Activated CD4-positive, alpha-beta T cell treated with anti-CD3 and anti-CD28 coated beads, Interleukin-2, Interleukin-6, amounts not matched to agents 100 ng/mL and 50 ng/mL, durations not matched to agents 16 hours and 8 hours (primary cell): Measurements from ENCODE around the gene NAV2.
A peak's percentile ranks its signal among the peaks of the same experiment; 100 is the strongest.
"Not testable (repeated sequence)": the region's sequence is repeated elsewhere in the genome, so short reads cannot be mapped to it uniquely, and the experiment has no call there.

ENCODE experiments used
- DNase-seq: peaks from one replicate; pipeline ENCODE4 v3.0.0-alpha.2; 2020

NAV2 gene

DNA sequence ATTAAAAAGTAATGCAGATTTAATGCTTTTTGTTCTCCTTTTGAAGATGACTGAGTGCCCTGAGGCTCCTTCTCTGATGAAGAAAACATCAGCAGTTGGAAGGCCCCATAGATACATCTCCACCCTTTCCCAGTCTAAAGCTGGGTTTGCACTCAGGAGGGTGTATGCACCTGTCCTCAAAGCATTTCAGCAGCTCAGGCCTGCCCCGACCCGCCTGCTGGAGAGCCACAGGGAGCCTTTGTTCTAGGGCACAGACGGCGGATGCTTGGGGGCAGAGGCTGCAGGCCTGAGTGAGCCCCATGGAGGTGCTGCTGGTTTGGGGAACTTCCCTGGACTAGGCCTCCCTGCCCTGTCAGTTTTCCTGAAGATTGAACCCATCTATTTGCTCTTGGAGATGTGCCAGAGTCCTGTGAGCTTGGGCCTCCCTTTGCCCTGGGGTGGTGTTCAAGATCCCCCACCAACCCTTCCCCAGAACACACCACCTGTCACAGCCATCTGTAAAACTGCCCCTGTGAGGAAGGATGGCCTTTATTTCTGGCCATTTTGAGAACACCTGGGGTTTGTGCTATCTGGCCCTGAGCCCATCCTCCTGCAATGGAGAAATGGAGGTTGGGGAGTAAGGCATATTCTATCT lies 160.0 kb downstream of the NAV2 start:
- DNase-seq, result no peak

DNA sequence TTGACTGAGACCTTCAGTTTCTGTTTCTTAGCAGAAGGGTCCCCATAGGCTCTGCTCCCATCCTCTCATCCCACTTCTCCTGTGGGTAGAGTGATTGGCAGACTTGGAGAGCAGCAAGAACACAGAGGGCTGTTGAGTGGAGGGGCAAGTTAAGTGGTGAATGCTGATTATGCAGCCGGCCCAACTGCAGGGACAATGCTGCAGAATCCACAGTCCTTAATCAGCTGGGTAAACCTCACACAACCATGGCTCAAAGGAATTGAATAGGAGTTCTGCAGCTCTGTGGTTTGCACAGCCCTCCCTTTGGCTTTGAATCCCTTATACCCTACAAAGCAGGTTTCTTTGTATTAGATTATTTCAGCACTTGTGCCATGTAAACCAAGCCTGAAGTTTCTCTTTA lies 161.1 kb downstream of the NAV2 start:
- no peak for DNase-seq

- DNase-seq, result no peak
Observed at GRCh38 chr11:19874266-19874665, 161.6 kb downstream of the NAV2 start.

- DNase-seq, result no peak
Observed at GRCh38 chr11:19876750-19877149, 164.1 kb downstream of the NAV2 start.

GRCh38 chr11:19878520-19878919 lies 165.9 kb downstream of the NAV2 start:
- DNase-seq, result no peak

DNA sequence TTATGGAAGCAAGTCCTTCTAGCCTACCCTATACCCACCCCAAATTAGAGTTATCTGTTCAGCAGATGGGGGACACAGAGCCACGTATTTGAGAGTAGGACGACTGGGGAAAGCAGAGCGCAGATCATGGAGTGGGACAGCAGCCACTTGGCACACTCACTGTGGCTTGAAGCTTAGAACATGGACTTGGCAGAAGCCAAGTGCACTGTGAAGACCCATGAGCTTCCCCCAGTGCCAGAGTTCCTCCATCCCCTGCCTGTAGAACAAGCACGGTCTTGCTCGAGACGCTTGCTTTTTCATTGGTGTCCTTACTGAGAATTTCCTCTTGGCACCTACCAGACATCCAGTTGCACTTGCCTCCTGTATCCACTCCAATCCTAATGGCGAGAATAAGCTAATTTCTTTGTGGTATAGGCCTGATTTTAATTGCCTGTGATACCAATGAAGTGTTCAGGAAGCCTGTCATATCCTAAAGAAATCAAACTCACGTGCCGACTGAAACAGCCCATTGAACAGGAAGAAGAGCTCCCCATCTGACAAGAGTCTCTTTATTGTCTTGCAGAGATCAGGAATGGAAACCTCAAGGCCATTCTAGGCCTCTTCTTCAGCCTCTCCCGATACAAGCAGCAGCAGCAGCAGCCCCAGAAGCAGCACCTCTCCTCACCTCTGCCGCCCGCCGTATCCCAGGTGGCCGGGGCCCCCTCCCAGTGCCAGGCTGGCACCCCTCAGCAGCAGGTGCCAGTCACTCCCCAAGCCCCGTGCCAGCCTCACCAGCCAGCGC lies 166.9 kb downstream of the NAV2 start:
- no peak for DNase-seq

DNA sequence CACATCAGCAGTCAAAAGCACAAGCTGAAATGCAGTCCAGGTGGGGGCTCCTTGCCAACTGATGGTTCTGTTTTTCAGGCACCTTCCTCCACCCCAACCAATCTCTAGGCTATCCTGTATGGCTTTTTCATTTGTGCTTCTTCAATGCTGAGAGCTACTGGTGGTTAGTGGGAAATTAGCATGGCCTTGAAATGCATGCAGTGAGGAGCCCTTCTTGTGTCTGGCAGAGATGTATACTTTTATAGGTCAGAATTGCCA lies 167.4 kb downstream of the NAV2 start:
- DNase-seq, result no peak

DNA sequence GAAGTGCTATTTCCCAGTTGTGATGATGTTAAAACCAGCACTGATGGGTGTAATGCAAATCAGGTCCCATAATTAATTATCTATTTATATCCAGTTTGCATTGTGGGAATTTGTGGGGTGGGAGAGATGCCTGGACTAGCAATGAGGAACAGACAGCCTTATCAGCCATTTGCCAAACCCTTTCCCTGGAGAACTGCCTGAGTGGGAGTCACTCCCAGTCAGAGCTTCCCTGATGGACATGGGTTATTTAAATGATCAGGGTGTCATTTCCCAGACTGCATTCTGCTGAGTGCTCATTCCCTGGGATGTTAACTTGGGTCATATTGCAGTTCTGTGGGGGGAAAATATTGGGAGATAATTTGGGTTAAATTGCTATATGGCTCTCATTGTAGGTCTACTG lies 168.5 kb downstream of the NAV2 start:
- DNase-seq, result no peak

GRCh38 chr11:19882356-19882755 lies 169.7 kb downstream of the NAV2 start:
- DNase-seq, result no peak

GRCh38 chr11:19886498-19886897 lies 173.9 kb downstream of the NAV2 start:
- no peak for DNase-seq

DNA sequence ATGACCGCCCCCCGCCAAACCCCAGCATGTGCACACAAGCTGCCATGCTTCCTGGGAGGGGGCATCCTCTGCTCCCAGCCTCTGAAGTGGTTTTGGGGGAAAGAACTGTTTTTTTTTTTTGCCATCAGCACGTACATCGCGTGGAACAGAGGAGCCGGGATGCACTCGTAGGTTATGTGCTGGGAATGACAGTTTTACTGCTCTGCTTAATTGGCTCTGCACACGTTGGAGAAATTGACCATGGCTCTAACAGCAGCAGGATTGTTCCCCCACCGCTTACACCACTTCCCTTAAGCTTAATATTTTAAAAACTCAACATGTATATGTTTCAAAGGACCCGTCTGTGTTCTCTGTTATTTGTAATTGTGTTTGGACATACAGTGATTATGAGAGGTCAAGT lies 175.2 kb downstream of the NAV2 start:
- no peak for DNase-seq

GRCh38 chr11:19889531-19889930 lies 176.9 kb downstream of the NAV2 start:
- DNase-seq, result no peak

GRCh38 chr11:19890308-19890707 lies 177.7 kb downstream of the NAV2 start:
- no peak for DNase-seq

DNA sequence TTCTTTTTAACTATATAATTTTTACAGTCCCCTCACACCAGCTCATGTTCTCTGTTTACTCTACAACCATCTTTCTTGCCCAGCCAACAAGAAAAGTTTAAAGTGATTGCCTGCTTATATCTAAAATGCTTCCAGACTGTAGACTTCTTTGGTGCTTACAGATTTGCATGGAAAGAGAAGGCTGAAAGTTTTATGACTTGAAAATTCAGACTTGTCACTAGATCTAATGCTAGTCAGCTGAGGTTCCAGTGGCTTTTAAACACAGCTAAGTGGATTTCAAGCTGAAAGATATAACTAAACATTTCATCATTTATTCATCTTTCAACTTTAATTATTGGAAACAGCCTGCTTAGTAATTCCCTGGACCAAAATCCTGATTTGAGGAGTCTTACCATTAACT lies 178.4 kb downstream of the NAV2 start:
- DNase-seq, result no peak

- no peak for DNase-seq
Observed at GRCh38 chr11:19892387-19892786, 179.8 kb downstream of the NAV2 start.

DNA sequence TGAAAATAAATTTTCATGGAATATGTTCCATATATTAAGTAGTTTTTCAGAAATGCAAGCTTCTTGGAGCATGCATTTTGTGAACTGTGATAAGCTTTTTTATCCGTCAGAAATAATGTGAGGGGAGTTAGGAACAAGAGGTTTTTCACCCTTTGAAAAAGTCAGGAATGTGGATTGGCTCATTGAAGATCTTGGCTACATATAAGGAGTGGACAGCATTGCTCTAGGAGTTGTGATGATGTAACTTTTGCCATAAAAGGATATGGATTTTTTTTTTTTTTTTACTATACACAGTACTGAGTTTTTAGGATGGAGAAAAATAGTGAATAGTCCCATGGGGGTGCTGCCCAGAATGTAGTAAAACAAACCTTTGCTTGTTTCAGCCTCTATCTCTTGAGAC lies 180.2 kb downstream of the NAV2 start:
- no peak for DNase-seq

GRCh38 chr11:19894404-19894803 lies 181.8 kb downstream of the NAV2 start:
- no peak for DNase-seq

- not testable (repeated sequence) for DNase-seq
Observed at GRCh38 chr11:19895037-19895436, 182.4 kb downstream of the NAV2 start.

- no peak for DNase-seq
Observed at GRCh38 chr11:19895776-19896175, 183.1 kb downstream of the NAV2 start.

DNA sequence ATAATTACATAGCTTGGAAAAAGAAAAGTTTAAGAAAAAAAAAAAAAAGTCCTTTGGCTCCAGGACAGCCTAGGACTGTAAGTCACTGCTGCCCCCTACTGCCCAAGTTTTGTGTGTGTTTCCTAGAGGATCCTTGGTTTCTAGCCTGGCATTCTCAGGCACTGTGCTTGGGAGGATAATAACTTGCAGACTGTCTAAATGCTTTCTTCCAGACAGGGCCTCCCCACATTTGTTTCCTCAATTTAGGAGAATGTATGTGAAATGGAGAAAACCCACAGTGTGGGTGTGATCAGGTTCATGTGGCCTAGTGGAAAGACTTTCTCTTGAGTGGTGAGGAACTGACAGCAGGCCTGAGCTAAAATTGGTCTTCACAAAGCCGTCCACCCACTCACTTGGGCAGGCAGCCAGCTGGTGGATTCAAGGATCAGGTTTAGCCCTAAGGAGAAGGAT lies 191.0 kb downstream of the NAV2 start:
- DNase-seq, result peak; percentile 67

- peak; percentile 2 for DNase-seq
Observed at GRCh38 chr11:19905280-19905853, 192.7 kb downstream of the NAV2 start.

- no peak for DNase-seq
Observed at GRCh38 chr11:19906126-19906525, 193.5 kb downstream of the NAV2 start.

DNA sequence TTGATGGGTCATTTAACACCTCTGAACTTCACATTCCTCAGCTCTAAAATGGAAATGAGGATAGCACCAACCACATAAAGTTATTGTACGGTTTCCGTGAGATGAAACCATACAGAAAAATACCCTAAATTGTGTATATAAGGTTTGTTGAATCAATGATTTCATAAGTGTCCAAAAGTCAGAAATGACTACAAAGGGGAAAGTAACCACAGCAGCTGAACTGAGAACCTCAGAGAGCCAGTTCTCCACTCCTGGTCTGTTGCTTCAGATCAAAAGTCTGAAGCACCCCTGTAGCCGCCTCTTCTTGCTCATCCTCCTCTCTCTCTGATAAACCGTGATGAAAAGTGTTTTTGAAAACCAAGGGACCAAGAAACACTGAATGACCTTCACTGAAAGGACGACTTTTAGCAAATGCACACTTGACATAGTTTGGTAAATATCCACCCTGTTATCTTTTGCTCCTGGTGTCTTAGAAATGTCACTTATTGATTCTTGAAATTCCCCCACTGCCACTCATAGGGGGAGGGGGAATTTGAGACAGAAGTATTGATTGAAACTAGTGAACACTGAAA lies 194.5 kb downstream of the NAV2 start:
- DNase-seq, result no peak

DNA sequence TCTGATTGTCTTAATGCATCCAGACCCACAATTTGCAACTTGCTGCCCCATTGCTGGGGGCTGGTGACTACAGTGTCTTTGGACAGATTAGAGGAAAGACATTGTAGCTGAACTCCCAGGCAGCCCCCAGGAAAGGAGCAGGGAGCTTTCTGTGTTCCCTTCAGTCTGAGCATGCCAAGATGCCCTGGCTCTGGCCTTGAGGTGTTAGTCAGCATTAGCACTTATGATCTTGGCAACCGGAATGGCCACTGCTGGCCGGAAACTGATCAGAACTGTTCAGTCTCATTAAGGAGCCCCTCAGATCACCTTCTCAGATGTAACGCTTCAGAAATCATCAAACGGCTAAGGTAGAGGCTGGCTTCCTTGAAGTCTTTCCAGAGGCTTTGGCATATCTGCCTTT lies 195.2 kb downstream of the NAV2 start:
- no peak for DNase-seq
